ENCODE results near the gene SELENON. TPM values are rescaled to one million over a fixed set of nuclear protein-coding genes. Genes with fewer than 3 reads are reported as not detected.

Gene SELENON
- total RNA-seq, 1 donor from 2014 or later: 87.1 TPM

DNA sequence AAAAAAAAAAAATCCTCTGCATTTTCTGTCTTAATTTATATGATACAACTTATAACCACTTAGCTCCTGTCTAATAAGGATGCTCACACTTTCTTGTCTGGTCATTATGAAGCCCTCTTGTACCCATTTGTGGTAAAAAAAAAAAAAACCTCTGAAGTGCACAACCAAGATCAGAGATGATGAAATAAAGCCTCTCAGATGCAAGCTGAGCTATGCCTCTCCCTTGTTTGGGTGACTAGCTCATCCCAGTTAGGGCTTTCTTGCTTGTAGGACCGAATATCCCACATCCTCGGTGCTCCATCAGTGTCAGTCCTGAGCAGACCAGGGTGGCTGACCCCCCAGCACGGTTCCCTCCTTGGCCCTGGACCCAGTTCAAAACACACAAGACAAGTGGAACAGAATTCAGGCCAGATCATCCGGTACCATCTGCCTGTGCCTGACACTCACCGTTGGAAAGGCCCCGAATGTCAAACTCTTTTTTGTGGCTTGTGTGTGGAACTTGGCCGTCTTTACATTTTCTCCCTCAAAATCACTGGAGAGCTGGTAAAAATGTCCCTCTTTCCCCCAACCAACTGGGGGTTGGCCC lies 6.3 kb upstream of the SELENON start:
- H3K27me3 Mint-ChIP-seq: peaks cover 26% of the 10 kb centered on the region
- no peak overlapping the region for H3K4me3 Mint-ChIP-seq (ENCODE audit: low read depth)
- DNase-seq (ENCODE audit: low spot score, unreplicated experiment): no peak
- TF ChIP-seq, protein P1, sequence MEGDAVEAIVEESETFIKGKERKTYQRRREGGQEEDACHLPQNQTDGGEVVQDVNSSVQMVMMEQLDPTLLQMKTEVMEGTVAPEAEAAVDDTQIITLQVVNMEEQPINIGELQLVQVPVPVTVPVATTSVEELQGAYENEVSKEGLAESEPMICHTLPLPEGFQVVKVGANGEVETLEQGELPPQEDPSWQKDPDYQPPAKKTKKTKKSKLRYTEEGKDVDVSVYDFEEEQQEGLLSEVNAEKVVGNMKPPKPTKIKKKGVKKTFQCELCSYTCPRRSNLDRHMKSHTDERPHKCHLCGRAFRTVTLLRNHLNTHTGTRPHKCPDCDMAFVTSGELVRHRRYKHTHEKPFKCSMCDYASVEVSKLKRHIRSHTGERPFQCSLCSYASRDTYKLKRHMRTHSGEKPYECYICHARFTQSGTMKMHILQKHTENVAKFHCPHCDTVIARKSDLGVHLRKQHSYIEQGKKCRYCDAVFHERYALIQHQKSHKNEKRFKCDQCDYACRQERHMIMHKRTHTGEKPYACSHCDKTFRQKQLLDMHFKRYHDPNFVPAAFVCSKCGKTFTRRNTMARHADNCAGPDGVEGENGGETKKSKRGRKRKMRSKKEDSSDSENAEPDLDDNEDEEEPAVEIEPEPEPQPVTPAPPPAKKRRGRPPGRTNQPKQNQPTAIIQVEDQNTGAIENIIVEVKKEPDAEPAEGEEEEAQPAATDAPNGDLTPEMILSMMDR (IDR thresholded peaks at IDR 0.05; ENCODE audit: unreplicated experiment): no peak
- peaks cover 20% of the 10 kb centered on the region for H3K4me1 Mint-ChIP-seq (ENCODE audit: low read depth)
- no peak overlapping the region for H3K27ac Mint-ChIP-seq
- no peaks in the 10 kb centered on the region for H3K36me3 Mint-ChIP-seq (ENCODE audit: insufficient read depth)
- no peaks in the 10 kb centered on the region for H3K9me3 Mint-ChIP-seq (ENCODE audit: low read depth)

DNA sequence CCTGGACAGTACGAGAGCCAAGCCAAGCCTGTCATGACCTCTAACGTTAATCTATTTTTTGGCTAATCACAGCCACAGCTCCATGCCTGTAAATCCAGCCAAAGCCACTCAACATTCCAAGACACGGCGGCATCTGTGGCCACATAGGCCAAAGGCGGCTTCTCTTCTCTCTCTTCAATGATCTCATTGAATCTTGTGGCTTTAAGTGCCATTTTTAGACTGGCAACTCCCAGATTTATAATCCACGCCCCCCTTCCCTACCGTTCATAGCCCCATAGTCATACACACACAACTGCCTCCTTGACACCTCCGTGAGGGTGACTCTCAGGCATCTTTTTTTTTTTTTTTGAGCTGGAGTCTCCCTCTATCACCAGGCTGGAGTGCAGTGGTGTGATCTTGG lies 5.7 kb upstream of the SELENON start:
- Mint-ChIP-seq H3K27me3 (peaks cover 26% of the 10 kb centered on the region), H3K27ac (no peak overlapping the region), H3K4me1 (ENCODE audit: low read depth) (peaks cover 21% of the 10 kb centered on the region), H3K4me3 (ENCODE audit: low read depth) (no peak overlapping the region), H3K9me3 (ENCODE audit: low read depth) (no peaks in the 10 kb centered on the region), H3K36me3 (ENCODE audit: insufficient read depth) (no peaks in the 10 kb centered on the region)
- no peak for DNase-seq (ENCODE audit: low spot score, unreplicated experiment)
- TF ChIP-seq, protein P1 (IDR thresholded peaks at IDR 0.05; ENCODE audit: unreplicated experiment): no peak

DNA sequence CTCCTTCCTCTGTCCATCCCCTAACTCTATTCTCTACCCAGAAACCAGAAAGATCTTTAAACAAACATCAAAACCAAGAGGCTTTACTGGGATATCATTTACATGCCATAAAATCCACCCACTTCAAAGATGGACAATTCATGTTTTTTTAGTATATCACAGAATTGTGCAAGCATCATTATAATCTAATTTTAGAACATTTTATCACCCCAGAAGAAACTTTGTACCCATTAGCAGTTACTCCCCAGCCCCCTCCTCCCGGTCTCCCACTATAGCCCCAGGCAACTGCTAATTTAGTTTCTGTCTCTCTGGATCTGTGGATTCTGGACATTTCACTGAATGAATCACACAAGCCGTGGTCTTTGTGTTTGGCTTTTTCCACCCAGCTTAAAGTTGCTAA lies 4.8 kb upstream of the SELENON start:
- TF ChIP-seq, protein P1 (IDR thresholded peaks at IDR 0.05; ENCODE audit: unreplicated experiment): no peak
- Mint-ChIP-seq H3K27me3 (peaks cover 23% of the 10 kb centered on the region), H3K4me3 (ENCODE audit: low read depth) (no peak overlapping the region), H3K9me3 (ENCODE audit: low read depth) (no peaks in the 10 kb centered on the region), H3K36me3 (ENCODE audit: insufficient read depth) (no peaks in the 10 kb centered on the region), H3K4me1 (ENCODE audit: low read depth) (peaks cover 23% of the 10 kb centered on the region), H3K27ac (no peak overlapping the region)
- DNase-seq (ENCODE audit: low spot score, unreplicated experiment): no peak

DNA sequence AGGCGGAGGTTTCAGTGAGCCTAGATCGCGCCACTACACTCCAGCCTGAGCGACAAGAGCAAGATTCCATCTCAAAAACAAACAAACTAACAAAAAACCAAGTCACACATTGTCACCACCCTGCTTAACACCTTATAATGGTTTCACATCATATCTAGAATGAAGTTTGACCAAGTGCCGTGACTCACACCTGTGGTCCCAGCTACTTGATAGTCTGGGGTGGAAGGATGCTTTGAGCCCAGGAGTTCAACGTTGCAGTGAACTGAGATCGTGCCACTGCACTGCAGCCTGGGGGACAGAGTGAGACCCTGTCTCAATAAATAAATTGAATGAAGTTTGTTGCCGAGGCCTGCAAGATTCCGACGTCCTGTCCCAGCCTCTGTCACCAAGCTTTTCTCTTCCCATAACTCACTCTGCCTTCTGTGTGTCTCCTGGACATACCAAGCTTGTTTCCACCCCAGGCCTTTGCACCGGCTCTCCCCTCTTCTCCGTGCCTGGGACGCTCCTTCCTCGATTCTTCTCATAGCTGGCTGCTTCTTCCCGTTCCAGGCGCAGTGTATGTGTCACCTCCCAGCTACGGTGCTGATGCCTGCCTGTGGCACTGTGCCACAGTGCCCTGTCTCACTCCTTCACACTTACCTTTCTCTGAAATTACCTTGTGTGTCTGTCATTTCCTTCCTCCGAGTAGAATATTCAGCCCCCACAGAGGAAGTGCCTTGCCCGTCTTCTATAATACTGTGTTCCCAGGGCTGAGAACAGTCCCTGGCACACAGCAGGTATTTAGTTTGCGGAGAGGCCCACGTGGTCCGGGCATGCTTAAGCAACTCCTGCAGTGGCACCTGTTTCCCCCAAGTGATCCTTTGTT lies 3.8 kb upstream of the SELENON start:
- H3K27ac Mint-ChIP-seq: peak overlapping the region; percentile 19
- H3K36me3 Mint-ChIP-seq (ENCODE audit: insufficient read depth): no peaks in the 10 kb centered on the region
- H3K4me1 Mint-ChIP-seq (ENCODE audit: low read depth): peaks cover 26% of the 10 kb centered on the region
- TF ChIP-seq, protein P1 (IDR thresholded peaks at IDR 0.05; ENCODE audit: unreplicated experiment): no peak
- peaks cover 20% of the 10 kb centered on the region for H3K27me3 Mint-ChIP-seq
- DNase-seq (ENCODE audit: low spot score, unreplicated experiment): no peak
- H3K9me3 Mint-ChIP-seq (ENCODE audit: low read depth): no peaks in the 10 kb centered on the region
- H3K4me3 Mint-ChIP-seq (ENCODE audit: low read depth): no peak overlapping the region

DNA sequence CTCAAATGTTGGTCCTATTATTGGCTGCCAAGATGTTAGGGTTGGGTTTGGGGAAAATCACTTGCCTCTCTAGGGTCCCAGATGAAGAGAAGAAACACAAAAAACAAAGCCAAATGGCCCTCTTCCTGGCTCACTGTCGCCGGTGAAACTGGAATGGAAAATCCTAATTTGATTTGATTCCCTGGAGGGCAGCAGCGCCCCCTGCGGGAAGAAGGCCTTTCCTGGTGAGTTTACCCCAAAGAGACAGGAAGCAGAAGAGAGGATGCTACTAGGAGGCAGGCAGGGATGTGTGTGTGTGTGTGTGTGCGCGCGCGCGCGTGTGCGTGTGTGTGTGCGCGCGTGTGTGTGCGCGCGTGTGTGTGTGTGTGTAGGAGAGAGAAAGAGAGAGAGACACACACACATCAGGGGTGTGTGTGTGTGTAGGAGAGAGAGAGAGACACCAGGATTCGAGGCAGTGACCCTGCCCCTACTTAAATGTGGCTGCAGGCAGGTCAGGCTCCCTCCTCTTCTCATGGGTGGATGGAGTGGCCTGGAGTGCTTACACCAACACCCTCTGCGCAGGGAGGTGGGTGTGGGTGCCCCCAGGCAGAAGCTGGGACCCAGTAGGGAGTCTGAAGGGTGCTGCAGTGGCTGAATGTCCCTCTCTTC lies 3.1 kb upstream of the SELENON start:
- no peaks in the 10 kb centered on the region for H3K9me3 Mint-ChIP-seq (ENCODE audit: low read depth)
- H3K36me3 Mint-ChIP-seq (ENCODE audit: insufficient read depth): no peaks in the 10 kb centered on the region
- peak; percentile 80 for DNase-seq (ENCODE audit: low spot score, unreplicated experiment)
- TF ChIP-seq, protein P1 (IDR thresholded peaks at IDR 0.05; ENCODE audit: unreplicated experiment): peak; percentile 80
- peaks cover 19% of the 10 kb centered on the region for H3K27me3 Mint-ChIP-seq
- no peak overlapping the region for H3K27ac Mint-ChIP-seq
- peaks cover 26% of the 10 kb centered on the region for H3K4me1 Mint-ChIP-seq (ENCODE audit: low read depth)
- peak overlapping the region; percentile 43 for H3K4me3 Mint-ChIP-seq (ENCODE audit: low read depth)
